Stimulated activated CD4-positive, alpha-beta T cell treated with anti-CD3 and anti-CD28 coated beads, Interleukin-12 subunit alpha, Interleukin-12 subunit beta, amount 100 ng/mL, for 48 hours (primary cell): ENCODE data around the gene REC114.
A peak's percentile ranks its signal among the peaks of the same experiment; 100 is the strongest.
"Not testable (repeated sequence)": the region's sequence is repeated elsewhere in the genome, so short reads cannot be mapped to it uniquely, and the experiment has no call there.

Source experiments
- DNase-seq, 3 donors: peaks; one replicate each; pipeline ENCODE4 v3.0.0-alpha.2; 2020; ENCODE audit warnings: low read depth in 2 of 3, low spot score in 1 of 3

REC114 gene

DNA sequence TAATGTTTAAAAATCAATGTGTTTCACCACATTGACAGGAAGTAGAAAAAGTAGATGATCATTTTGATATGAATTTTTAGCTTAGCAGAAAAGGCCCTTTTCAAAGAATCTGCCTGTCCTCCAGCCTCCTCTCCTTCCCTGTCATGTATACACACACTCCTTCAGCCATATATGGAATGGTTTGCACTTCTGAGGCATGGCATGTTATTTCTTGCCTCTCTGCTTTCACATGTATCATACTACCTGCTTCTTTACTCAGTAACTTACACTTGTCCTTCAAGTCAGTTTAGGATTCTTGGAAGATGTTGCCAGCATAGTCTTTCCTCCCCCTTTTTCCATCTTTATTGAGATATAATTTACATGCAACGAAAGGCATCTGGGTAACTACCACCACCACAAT is 79.0 kb downstream of the REC114 start:
- no peak for DNase-seq

DNA sequence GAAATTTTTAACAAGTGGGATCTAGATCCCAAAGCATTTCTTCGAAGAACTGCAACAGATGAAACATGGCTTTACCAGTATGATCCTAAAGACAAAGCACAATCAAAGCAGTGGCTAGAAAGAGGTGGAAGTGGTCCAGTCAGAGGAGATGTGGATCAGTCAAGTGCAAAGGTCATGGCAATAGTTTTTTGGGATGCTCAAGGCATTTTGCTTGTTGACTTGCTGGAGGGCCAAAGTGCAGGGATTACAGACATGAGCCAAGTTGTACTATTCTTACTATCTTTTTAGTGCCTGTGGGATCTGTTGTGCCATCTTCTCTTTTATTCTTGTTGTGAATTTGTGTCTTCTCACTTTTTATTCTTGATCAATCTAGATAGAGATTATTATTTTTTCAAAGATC is 82.0 kb downstream of the REC114 start:
- DNase-seq: no peak

DNA sequence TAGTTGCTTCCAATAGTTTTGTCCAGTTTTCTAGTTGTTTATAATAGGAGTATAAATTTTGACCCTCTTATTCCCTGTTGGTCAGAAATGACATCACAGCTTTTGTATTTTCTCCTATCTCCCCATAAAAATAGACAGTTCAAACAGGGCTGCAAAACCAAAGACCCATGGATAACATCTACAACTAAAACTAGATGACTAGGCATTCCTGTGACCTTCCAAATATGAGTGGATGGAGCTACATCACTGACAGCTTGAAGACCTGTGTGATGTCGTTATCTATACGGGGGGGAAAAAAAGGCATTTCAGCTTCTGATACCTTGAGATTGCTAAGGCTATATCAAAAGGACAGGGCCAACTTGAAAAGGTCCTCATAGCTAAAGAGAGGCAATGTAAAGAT is 84.6 kb downstream of the REC114 start:
- no peak for DNase-seq

DNA sequence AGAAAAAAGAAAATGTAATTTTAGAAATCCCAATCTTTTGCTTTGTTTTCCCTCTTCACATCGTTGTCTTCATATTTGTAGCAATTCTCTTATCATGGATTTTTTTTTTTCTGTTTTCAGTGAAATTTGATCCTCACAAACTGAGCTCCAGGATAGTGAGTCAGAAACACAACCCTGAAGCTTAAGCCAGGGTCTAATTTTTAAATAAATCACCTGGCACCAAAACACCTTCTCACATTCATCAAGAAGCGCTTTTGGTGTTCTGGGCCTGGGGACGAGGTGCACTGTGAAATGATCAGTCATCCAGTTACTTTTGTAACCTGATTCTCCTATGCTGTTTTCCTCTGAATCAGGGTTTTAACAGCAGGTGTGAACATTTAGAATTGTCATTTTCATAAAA is 87.7 kb downstream of the REC114 start:
- no peak for DNase-seq

DNA sequence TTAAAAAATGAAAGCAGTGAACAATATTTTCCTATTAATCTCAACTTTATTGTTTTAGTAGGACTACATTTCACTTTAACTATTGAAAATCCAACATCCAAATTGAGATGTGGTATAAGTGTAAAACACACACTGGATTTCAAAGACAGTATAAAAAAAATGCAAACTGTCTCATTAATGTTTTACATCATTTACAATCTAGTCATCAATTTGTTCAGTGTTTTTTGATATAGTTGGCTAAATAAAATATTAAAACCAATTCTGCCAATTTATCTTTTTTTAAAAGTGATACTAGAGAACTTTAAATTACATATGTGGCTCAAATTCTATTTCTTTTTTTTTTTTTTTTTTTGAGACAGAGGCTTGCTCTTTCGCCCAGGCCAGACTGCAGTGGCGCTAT is 95.2 kb downstream of the REC114 start:
- DNase-seq: no peak

DNA sequence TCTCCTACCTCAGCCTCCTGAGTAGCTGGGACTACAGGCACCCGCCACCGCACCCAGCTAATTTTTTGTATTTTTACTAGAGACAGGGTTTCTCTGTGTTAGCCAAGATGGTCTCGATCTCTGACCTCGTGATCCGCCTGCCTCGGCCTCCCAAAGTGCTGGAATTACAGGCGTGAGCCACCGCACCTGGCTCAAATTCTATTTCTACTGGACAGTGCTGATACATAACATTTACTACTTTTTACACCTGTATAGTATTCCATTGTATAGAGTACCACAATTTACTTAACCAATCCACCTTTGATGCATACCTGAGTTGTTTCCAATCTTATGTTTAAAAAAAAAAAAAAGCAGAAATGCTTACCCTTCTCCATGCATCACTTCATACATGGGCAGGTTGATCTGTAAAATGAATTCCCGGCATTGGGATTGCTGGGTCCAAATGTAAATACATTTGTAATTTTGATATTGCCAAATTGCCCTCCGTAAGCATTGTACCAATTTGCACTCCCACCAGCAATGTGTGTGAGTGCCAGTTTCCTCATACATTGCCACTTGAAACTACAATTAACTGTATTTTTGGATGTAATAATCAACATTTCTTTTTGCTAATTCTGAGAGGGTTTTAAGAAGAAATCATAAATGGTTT is 95.7 kb downstream of the REC114 start:
- DNase-seq: no peak

DNA sequence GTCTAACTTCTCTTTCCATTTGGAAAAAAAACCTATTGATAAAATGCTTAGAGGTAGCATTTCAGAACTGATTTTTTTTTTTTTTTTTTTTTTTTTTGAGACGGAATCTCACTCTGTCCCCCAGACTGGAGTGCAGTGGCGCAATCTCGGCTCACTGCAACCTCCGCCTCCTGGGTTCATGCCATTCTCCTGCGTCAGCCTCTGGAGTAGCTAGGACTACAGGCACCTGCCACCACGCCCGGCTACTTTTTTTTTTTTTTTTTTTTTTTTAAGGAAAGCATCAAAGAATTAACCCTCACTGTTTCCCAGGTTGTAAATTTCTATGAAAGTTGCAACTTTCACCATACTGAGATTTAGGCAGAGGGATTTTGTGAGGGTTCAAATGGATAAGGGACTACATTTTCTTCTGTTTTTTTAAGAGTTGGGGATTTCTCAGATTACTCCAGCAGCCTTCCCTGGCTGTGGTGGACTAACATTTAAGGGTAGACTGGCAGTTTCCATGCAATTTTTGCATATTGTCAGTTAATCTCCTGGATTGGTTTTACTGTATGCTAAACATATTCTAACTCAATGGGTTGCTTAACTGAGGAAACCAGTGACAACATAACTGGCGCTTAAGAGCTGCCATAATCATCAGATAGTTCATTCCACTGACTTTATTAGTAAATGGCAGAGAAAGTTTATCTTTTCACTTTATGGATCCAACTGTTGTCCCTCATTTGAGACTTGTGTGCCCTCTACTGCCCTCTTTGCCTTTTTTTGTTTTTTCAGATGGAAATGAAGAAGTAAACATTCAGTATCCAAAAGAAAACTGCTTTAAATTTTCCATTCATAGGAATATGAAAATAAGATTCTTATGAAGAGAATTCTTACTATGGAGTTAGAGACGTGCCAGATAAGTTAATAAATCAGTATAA is 96.5 kb downstream of the REC114 start:
- no peak for DNase-seq

DNA sequence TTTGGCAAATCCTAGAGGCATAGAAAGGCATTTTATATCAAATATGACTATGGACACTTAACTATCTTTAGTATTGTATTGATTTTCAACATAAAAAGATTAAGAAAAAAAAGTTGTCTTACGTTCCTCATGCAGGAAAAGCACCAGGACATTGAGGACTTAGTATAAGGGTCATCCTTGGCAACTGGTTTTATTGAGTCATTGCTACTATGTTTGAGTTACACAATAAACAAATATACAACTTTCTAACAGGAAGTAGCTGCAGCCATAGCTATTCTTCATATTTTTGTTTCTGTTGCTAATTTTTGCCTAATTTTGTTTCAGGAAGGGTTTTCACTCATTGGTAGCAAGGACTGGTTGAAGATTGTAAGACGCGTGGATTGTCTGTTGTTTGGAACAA is 97.2 kb downstream of the REC114 start:
- no peak for DNase-seq

DNA sequence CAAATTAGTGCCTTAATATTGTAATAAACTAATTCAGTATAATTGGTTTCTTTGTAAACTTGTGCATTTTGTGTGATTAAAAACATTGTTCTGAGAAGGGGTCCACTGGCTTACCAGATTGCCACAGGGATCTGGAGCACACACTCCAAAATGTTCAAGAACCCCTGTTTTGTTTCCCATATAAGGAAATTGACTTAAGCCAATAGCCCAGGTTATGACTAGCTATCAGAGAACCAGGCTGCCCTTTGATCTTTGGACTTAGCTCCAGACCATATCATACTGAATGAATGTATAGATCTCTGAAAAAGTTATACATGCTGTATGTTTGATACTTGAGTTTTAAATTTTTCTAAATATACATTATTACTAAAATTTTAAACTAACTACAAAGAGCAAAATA is 98.5 kb downstream of the REC114 start:
- no peak for DNase-seq

DNA sequence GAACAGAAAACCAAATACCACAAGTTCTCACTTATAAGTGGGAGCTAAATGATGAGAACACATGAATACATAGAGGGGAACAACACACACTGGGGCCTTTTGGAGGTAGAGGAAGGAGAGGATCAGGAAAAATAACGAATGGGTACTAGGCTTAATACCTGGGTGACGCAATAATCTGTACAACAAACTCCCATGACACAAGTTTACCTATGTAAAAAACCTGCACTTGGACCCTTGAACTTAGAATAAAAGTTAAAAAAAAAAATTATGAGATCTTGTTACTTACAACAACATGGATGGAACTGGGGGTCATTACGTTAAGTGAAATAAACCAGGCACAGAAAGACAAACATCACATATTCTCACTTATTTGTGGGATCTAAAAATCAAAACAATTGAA is 106.0 kb downstream of the REC114 start:
- not testable (repeated sequence) for DNase-seq

DNA sequence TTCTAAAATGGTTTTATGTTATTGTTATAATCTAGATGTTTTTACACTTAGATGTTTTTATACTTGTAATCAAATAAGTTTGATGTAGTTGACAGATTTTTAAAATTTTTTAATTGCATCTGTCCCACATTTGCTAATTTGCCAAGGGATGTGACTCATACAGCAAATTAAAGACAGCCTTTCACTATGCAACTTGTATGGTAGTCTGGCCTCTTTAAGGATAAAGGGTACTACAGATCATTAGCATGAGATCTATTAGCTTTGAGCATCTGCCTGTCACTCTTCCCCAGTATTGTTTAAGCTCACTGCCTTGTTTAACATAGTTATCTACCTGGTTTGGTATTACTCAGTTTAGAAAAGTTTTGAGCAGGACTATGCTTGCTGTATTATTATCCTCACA is 107.2 kb downstream of the REC114 start:
- DNase-seq: no peak

DNA sequence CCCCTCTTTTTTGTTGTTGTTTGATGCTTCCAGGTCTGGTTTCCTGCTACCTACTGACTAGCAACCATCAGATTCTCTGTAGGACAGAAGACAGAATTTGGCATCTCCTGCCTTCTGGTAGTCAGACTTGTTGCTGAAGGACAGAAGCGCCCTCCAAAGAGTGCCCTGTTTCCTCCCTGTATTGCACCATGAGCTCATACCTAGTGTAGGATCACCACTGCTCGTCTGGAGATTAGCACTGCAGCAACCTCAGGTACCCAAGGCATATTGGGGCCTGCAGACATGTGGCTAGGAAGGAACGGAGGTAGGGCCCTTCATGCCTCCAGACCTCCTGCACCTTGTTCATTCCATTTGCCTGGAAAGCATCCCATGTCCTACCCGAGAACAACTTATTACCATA is 112.1 kb downstream of the REC114 start:
- DNase-seq: no peak

DNA sequence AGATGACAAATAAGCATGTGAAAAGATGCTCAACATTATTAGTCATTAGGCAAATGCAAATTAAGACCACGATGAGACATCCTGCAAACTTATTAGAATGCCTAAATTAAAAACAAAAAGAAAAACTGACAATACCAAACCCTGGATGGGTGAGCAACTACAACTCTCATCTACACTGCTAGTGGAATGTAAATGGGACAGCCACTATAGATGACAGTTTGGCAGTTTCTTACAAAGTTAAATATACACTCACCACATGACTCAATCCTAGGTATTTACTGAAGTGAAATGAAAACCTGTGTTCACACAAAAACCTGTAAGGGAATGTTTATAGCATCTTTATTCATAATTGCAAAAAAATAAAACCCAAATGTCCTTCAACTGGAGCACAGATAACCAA is 115.6 kb downstream of the REC114 start:
- DNase-seq: no peak

DNA sequence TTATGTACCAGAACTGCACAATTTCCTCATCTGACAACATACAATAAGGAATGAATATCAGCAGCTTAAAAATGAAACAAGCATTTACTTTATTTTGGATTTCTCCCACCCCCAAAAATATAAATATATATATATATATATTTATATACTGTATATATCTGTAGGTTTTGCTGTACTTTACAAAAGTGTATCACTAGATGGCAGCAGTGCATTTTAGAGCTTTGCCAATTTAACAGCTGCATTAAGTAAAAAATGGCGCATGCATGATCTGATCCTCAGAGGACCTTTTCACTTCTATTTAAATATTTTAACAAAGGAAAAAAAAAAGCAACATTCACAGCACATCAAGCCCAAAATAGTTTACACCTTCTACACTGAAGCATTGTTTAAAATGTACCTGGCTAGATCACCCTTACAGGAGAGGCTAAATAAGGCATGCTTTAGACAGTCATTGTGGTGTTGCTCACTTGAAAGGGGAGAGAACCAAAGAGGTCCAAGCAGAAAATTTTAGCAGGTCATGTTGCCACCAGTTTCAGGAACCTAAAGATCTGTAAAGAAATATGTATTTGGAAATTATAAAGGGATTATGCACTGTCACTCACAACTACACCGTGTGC is 117.6 kb downstream of the REC114 start:
- peak in 1 of 3 donors; percentile 34 for DNase-seq

DNA sequence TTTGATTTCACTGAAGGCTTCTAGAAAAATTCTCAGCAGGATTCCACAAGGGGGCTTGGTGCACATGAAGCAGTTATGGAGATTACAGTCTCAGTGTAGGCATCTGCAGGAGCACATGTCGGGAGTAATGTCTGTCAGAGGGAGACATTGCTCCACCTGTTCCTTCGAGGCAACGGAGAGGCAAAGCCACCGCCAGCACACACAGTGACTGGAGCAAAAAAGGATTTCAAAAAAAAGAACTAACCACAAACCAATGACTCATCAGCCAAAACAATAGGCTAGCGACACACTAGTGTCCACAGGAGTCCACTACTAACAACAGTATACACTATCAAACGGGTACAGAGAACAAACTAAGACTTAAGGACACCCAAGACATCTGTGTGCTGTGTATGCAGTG is 121.3 kb downstream of the REC114 start:
- DNase-seq: no peak

DNA sequence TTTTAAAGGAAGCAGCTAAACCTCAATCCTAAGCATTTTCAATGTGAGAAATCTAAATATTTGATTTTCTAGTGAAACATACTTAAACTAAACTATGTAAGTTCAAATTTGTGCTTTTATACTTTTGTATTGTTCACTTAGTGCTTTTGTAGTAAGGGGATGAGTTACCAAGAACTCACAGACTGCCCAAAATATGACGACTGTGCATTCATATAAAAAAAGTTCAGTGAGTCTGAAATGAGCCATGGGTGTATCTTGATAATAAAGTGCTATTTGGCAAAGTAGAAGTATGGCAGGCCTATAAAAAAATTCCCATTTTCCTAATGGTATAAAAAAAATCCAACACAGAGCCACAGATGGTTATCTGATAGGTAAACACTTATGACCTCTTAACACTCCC is 124.1 kb downstream of the REC114 start:
- no peak for DNase-seq

DNA sequence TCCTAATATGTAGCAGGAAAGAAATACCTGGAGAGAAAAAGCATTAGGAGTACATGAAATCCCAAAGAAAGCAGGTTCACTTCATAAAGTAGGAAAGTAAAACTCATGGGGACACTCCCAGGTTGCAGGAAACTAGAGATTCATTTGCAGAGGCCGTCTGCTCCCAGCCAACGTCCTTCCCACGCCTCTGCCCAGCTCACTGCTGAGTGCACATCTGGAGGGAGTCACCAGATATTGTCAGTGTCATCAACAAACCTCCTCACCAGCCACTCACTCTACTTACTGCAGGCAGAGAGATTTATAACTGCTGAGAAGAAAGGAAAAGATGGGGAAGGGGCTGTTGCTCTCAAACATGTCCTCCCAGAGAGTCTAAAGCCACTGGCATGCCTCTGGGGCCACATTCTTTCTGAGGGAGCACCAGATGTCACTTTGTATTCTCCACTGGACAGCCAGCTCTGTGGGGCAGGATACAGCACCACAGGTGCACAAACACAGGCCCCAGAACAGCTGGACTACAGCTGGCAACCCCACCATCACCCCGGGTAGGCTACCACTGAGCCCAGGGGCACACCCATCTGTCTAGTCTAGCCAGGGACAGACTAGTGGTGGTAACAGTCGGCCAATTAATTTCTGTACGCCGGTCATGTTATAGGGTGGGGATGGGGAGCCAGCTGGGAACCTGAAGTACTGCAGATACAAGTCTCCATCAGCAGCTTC is 125.8 kb downstream of the REC114 start:
- no peak for DNase-seq

DNA sequence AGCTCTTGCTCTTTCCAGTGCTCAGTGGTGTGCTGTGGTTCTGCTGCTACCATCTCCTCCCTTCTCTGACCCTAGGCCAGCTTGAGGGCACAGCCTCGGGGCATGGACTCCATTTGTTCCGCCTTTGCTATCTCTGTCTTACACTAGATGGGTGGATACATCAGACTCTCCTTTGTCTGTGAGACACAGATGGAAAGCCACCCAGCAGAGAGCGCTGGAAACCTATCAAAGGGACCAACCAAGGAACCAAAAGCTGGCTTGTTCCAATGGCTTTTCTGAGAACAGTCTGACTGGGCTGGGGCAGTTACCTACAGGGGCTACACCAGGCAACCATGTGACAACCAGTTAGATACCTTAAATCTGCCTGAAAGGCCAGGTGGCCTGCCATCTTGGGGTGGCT is 126.4 kb downstream of the REC114 start:
- DNase-seq: no peak

DNA sequence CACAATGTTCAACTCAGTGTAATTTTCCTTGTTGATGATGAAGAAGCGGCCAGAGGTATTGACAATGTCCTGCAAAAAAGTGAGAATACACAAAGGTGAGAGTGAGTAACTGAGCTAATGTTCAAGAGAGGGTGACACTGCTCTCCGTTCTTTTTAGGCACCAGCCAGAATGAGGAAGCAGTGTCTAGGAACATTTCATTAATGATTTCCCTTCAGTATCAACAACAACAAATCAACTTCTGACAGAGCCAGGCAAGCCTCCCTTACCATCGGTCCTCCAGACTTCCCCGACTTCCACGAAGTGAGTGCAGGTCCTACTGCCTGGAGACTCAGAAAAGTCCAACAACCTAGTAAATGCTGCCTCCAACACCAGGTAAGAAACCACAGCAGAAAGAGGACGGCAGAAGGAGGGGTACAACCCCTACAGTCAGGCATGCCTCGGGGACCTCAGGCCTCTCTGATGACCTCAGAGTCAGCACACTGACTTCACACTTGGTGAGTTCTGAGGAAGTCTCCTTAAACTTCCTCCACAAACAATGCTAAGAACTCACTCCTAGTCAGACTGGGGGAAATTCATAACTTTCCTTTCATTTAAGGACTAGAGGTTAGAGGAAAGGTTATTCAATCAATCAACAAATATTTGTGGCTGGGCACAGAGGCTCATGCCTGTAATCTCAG is 127.5 kb downstream of the REC114 start:
- DNase-seq: no peak

DNA sequence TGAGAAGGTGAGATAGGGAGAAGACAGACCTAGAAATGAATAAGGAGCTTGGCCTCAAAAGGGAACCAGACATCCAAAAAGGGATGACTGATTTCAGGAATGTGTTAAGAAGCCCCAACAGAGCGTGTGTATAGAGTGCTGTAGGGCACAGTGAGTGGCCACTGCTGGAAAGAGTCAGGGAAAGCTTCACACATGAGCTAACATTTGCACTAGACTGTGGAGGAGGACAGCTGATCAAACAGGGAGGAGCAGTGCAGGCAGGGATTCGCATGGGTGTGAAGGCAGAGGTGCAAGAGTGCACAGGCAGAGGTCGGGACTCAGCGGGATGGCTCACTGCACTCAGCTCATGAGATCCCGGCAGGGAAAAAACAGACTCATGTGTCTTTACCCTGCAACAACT is 128.4 kb downstream of the REC114 start:
- no peak for DNase-seq

DNA sequence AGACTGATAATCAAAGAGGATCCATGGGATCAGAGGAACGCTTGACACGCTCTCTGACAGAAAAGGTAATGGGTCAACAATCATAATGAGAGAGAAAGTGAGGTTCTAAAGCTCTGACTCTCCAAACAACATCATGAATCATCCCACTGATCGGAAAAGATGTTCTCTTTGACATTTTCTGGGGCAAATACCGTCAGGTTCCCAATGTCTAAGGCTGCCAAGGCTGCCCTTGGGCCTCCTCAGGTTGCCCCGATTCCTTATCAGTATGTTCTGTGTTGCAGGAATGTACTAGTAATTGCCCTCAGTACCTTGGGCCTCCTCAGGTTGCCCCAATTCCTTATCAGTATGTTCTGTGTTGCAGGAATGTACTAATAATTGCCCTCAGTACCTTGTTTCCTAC is 129.3 kb downstream of the REC114 start:
- DNase-seq: no peak
